ENCODE results near the gene IVD.

IVD gene

DNA sequence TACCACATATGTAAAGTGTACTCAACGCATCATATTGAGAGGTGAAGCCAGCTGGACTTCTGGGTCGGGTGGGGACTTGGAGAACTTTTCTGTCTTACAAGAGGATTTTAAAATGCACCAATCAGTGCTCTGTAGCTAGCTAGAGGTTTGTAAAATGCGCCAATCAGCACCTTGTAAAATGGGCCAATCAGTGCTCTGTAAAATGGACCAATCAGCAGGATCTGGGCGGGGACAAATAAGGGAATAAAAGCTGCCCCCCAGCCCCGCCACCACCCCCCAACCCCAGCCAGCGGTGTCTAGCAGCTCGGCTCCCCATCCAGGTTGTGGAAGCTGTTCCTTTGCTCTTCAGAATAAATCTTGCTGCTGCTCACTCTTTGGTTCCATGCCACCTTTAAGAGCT, 6.2 kb upstream of the IVD start:
- H3K4me3 ChIP-seq (ENCODE audit: low read depth, low read length): no peak overlapping the region
- TF ChIP-seq, protein P1, sequence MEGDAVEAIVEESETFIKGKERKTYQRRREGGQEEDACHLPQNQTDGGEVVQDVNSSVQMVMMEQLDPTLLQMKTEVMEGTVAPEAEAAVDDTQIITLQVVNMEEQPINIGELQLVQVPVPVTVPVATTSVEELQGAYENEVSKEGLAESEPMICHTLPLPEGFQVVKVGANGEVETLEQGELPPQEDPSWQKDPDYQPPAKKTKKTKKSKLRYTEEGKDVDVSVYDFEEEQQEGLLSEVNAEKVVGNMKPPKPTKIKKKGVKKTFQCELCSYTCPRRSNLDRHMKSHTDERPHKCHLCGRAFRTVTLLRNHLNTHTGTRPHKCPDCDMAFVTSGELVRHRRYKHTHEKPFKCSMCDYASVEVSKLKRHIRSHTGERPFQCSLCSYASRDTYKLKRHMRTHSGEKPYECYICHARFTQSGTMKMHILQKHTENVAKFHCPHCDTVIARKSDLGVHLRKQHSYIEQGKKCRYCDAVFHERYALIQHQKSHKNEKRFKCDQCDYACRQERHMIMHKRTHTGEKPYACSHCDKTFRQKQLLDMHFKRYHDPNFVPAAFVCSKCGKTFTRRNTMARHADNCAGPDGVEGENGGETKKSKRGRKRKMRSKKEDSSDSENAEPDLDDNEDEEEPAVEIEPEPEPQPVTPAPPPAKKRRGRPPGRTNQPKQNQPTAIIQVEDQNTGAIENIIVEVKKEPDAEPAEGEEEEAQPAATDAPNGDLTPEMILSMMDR (IDR thresholded peaks at IDR 0.05; ENCODE audit: borderline replicate concordance, insufficient read depth, low read depth, low read length): no peak

DNA sequence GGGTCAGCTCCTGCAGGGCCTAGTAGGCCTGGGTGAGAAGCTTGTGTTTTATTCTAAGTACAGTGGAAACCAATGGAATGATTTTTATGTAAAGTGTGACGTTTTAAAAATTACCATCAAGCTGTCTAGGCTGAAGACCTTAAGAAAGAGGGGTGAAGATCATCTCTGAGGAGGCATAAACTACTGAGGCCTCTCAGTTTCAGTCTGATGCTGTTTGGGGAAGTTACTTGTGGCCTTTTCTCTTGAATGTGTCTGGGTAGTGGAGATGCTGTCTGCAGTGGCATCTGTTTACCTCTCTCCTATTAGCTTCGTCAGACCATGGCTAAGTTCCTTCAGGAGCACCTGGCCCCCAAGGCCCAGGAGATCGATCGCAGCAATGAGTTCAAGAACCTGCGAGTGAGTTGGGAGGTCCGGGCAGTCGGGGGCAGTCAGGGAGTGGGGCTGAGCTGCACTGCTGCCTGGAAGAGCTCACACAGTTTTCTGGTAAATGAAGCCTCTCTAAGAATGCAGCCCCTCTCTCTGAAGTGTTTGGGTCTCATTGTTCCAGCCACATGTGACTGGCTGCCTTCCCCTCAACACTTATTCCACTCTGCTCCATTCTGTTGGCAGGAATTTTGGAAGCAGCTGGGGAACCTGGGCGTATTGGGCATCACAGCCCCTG, 1.9 kb downstream of the IVD start:
- peak overlapping the region; percentile 12 for H3K4me3 ChIP-seq (ENCODE audit: low read depth, low read length)
- TF ChIP-seq, protein P1 (IDR thresholded peaks at IDR 0.05; ENCODE audit: borderline replicate concordance, insufficient read depth, low read depth, low read length): no peak

DNA sequence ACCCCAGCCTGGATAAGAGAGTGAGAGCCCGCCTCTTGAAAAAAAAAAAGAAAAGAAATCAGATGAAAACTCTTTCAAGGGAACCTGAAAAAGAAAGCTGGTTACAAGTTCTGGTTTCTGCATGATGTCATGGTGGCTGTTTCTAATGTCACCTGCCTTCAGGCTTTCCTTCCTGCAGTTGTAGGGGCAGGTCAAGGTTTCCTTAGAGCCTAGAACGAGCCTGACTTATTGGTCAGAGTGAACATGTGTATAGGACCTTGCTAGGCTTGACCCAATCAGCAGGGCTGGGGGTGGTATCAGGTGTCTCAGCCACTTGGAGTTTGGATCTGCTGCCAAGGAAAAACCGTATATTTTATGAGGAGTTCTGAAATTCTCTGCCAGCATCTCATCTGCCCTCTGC, 3.8 kb downstream of the IVD start:
- TF ChIP-seq, protein P1 (IDR thresholded peaks at IDR 0.05; ENCODE audit: borderline replicate concordance, insufficient read depth, low read depth, low read length): no peak
- no peak overlapping the region for H3K4me3 ChIP-seq (ENCODE audit: low read depth, low read length)

DNA sequence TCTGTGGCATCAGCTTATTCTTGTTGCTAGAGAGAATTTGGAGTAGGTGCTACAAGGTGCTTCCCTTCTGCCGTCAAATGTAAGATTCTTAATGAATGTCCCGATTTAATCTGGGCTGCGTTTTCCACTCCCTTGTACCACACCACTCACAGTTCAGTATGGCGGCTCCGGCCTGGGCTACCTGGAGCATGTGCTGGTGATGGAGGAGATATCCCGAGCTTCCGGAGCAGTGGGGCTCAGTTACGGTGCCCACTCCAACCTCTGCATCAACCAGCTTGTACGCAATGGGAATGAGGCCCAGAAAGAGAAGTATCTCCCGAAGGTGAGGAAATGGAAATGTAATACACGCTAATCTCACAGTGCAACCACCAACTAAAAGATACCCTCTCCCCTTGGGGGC, 4.9 kb downstream of the IVD start:
- no peak overlapping the region for H3K4me3 ChIP-seq (ENCODE audit: low read depth, low read length)
- TF ChIP-seq, protein P1 (IDR thresholded peaks at IDR 0.05; ENCODE audit: borderline replicate concordance, insufficient read depth, low read depth, low read length): no peak

DNA sequence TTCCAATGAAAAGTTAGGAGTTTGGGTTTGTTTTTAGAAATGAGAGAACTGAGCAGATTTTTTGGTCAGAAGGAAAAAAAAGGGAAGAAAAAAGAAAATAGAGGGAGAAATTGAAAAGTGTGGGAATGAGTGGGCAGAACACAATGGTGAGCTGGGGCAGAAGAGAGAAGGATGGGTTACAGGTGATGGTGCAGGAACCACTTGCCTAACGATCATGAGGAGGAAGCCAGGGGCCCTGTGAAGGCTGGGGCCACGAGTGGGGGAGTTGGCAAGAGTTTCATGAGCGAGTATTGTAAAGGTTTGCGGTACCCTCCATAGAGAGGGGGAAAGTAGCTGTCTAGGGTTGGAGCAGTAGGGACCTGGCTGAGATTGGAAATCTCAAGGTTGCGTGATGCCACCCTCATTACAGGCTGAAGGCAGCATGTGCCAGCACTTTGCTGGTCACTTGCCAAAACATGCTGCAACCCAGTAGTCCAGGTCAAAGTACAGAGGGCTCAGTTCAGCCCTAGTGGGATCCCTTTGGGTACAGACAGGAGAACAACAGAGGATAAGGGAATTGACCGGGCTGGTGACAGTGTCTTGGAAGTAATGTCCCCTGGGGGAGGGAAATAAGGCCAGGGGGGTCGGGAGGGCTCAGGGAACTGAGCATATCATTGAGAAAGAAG, 6.6 kb downstream of the IVD start:
- TF ChIP-seq, protein P1 (IDR thresholded peaks at IDR 0.05; ENCODE audit: borderline replicate concordance, insufficient read depth, low read depth, low read length): no peak

DNA sequence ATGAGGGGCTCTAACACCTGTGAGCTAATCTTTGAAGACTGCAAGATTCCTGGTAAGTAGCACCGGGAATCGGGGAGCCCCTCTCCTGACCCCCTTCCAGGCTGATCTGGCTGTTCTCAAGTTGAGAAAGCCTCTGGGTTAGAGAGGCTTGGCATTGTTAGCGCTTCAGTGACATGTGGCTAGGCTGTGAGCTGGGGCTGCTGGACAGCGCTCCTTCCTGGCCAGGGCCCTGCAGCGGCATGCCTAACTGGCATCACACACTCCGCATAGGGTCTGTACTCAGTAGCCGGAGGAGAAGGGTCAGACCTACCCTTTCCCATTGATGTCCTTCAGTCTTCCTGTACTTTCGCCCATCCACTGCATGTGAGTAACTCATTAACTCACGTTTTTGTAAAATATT, 7.4 kb downstream of the IVD start:
- no peak overlapping the region for H3K4me3 ChIP-seq (ENCODE audit: low read depth, low read length)
- TF ChIP-seq, protein P1 (IDR thresholded peaks at IDR 0.05; ENCODE audit: borderline replicate concordance, insufficient read depth, low read depth, low read length): no peak

More for the DNA sequence above, 6.6 kb downstream of the IVD start:
- H3K4me3 ChIP-seq (ENCODE audit: low read depth, low read length): no peak overlapping the region

DNA sequence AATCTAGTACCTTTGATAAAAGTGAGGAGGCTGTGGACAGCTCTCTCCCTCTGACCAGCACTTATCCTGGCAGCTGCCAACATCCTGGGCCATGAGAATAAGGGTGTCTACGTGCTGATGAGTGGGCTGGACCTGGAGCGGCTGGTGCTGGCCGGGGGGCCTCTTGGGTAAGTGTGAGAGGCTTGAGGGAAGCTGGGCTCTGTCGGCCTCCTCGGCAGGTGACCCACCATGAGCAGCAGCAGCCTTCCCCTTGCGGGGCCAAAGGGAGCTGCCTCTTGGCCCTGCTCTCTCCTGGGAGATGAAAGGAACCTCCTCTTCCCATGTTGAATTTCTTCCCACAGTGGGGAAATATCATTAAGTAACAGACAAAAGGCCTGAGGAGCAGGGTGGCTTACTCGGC, 9.2 kb downstream of the IVD start:
- H3K4me3 ChIP-seq (ENCODE audit: low read depth, low read length): no peak overlapping the region
- TF ChIP-seq, protein P1 (IDR thresholded peaks at IDR 0.05; ENCODE audit: borderline replicate concordance, insufficient read depth, low read depth, low read length): no peak
